ENCODE data around the gene APOL4. TPM values are rescaled to one million over a fixed set of nuclear protein-coding genes. Genes with fewer than 3 reads are reported as not detected.

APOL4 gene
- total RNA-seq, 1 experiment from 2014 or later = 1.6 TPM

- H3K4me3 ChIP-seq (ENCODE audit: low read depth, low read length, poor library complexity, severe bottlenecking) = no peak overlapping the region
- no TSS peak for BruUV-seq (replicated peaks)
- TF ChIP-seq EZH2 (IDR thresholded peaks at IDR 0.05; ENCODE audit: borderline replicate concordance, low read depth, low read length, poor library complexity, severe bottlenecking) (no peak), CTCF (conservative IDR thresholded peaks at IDR 0.05; ENCODE audit: low read depth, low read length) (peak; percentile 80)
- intact Hi-C loops (cut with micrococcal nuclease; ENCODE audit: unreplicated experiment) = loop anchor here (1.0 to 5.0 kb wide), 2 partner anchors 26 to 82 kb away; no protein-coding TSS in a partner anchor
- H3K27me3 ChIP-seq (replicated peaks; ENCODE audit: insufficient read depth, low read depth, low read length, poor library complexity) = no peaks in the 10 kb centered on the region
- no peaks in the 10 kb centered on the region for H3K9me3 ChIP-seq (ENCODE audit: low read depth, low read length, poor library complexity, severe bottlenecking)
- peak; percentile 78 for DNase-seq (ENCODE audit: low spot score)
- ChIA-PET POLR2A (ENCODE audit: low non-redundant PET) (no interaction called here), CTCF (interaction anchor here (0.7 to 0.9 kb wide), 4 partner anchors 12 to 92 kb away, joined by 3 to 7 read pairs (median 4); partner anchors contain the start of gene APOL2)
- no peak overlapping the region for H3K27ac ChIP-seq (ENCODE audit: low read depth, low read length, poor library complexity, severe bottlenecking)
- H3K4me1 ChIP-seq (ENCODE audit: insufficient read depth, low read length, poor library complexity, severe bottlenecking) = peaks cover 31% of the 10 kb centered on the region
- no peaks in the 10 kb centered on the region for H3K36me3 ChIP-seq (ENCODE audit: insufficient read depth, low read length, poor library complexity, severe bottlenecking)
Measured at GRCh38 chr22:36194971-36195370, 6.6 kb downstream of the APOL4 start.

DNA sequence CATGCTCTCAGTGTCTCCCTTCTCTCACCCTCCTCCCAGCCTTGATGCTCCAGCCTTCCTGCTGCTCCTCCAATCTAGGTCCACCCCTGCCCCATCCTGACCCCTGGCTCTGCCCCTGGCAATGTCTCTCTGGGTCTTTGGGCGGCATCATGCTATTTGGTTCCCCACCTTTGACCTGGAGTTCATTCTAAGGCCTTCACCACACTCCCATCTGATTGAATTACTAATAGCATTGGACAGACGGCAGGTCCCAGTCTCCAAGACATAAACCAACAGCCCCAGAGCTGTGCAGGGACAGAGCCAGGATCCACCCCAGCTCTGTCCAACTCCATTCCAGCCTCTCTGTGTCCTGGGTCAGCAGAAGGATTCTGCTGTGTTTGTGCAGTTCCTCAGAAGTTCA, 7.2 kb downstream of the APOL4 start:
- Histone ChIP-seq H3K36me3 (ENCODE audit: insufficient read depth, low read length, poor library complexity, severe bottlenecking) (no peaks in the 10 kb centered on the region), H3K9me3 (ENCODE audit: low read depth, low read length, poor library complexity, severe bottlenecking) (no peaks in the 10 kb centered on the region), H3K4me1 (ENCODE audit: insufficient read depth, low read length, poor library complexity, severe bottlenecking) (peaks cover 31% of the 10 kb centered on the region), H3K27me3 (replicated peaks; ENCODE audit: insufficient read depth, low read depth, low read length, poor library complexity) (no peaks in the 10 kb centered on the region), H3K4me3 (ENCODE audit: low read depth, low read length, poor library complexity, severe bottlenecking) (no peak overlapping the region), H3K27ac (ENCODE audit: low read depth, low read length, poor library complexity, severe bottlenecking) (no peak overlapping the region)
- DNase-seq (ENCODE audit: low spot score) = no peak
- intact Hi-C loops (cut with micrococcal nuclease; ENCODE audit: unreplicated experiment) = no loop called here
- TF ChIP-seq EZH2 (IDR thresholded peaks at IDR 0.05; ENCODE audit: borderline replicate concordance, low read depth, low read length, poor library complexity, severe bottlenecking) (no peak), CTCF (conservative IDR thresholded peaks at IDR 0.05; ENCODE audit: low read depth, low read length) (no peak)
- POLR2A ChIA-PET (ENCODE audit: low non-redundant PET) = no interaction called here
- BruUV-seq (replicated peaks) = no TSS peak
- CTCF ChIA-PET = interaction anchor here (0.7 to 0.9 kb wide), 4 partner anchors 11 to 92 kb away, joined by 3 to 7 read pairs (median 4); partner anchors contain the start of gene APOL2

GRCh38 chr22:36193577-36193976, 8.0 kb downstream of the APOL4 start:
- no peaks in the 10 kb centered on the region for H3K9me3 ChIP-seq (ENCODE audit: low read depth, low read length, poor library complexity, severe bottlenecking)
- no peak overlapping the region for H3K27ac ChIP-seq (ENCODE audit: low read depth, low read length, poor library complexity, severe bottlenecking)
- BruUV-seq (replicated peaks) = no TSS peak
- H3K27me3 ChIP-seq (replicated peaks; ENCODE audit: insufficient read depth, low read depth, low read length, poor library complexity) = no peaks in the 10 kb centered on the region
- CTCF ChIA-PET = no interaction called here
- DNase-seq (ENCODE audit: low spot score) = no peak
- no peak for TF ChIP-seq CTCF (conservative IDR thresholded peaks at IDR 0.05; ENCODE audit: low read depth, low read length)
- no peak for TF ChIP-seq EZH2 (IDR thresholded peaks at IDR 0.05; ENCODE audit: borderline replicate concordance, low read depth, low read length, poor library complexity, severe bottlenecking)
- H3K36me3 ChIP-seq (ENCODE audit: insufficient read depth, low read length, poor library complexity, severe bottlenecking) = no peaks in the 10 kb centered on the region
- H3K4me3 ChIP-seq (ENCODE audit: low read depth, low read length, poor library complexity, severe bottlenecking) = no peak overlapping the region
- intact Hi-C loops (cut with micrococcal nuclease; ENCODE audit: unreplicated experiment) = no loop called here
- POLR2A ChIA-PET (ENCODE audit: low non-redundant PET) = no interaction called here
- H3K4me1 ChIP-seq (ENCODE audit: insufficient read depth, low read length, poor library complexity, severe bottlenecking) = peaks cover 31% of the 10 kb centered on the region
